ENCODE measurements around the gene ABTB1. TPM values are rescaled to one million over a fixed set of nuclear protein-coding genes. Genes with fewer than 3 reads are reported as not detected.

ABTB1 gene
- total RNA-seq, 1 donor, result 8.2 TPM

DNA sequence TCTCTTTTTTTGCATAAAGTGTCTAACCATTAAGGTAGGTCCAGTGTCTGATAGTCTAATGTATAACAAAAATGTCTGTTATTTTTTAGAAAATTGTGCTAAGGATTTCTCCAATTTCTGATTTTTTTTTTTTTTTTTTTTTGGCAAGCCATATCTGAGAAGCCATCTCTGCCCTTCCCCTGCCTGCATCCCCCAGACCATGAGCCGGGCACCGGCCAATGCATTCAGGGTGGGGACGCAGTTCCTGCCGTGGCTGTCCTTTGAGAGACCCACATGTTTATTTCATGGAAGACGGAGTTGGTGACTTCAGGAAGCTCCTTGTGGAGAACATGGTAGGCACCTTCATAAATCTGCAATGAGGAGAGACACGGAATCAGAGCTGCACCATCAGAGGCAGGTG lies 19.2 kb downstream of the ABTB1 start:
- DNase-seq (ENCODE audit: low read depth), result no peak
- no peak overlapping the region for H3K4me3 ChIP-seq (ENCODE audit: low read depth, low read length)
- TF ChIP-seq, protein P1, sequence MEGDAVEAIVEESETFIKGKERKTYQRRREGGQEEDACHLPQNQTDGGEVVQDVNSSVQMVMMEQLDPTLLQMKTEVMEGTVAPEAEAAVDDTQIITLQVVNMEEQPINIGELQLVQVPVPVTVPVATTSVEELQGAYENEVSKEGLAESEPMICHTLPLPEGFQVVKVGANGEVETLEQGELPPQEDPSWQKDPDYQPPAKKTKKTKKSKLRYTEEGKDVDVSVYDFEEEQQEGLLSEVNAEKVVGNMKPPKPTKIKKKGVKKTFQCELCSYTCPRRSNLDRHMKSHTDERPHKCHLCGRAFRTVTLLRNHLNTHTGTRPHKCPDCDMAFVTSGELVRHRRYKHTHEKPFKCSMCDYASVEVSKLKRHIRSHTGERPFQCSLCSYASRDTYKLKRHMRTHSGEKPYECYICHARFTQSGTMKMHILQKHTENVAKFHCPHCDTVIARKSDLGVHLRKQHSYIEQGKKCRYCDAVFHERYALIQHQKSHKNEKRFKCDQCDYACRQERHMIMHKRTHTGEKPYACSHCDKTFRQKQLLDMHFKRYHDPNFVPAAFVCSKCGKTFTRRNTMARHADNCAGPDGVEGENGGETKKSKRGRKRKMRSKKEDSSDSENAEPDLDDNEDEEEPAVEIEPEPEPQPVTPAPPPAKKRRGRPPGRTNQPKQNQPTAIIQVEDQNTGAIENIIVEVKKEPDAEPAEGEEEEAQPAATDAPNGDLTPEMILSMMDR (IDR thresholded peaks at IDR 0.05; ENCODE audit: insufficient read depth, low read length), result no peak

DNA sequence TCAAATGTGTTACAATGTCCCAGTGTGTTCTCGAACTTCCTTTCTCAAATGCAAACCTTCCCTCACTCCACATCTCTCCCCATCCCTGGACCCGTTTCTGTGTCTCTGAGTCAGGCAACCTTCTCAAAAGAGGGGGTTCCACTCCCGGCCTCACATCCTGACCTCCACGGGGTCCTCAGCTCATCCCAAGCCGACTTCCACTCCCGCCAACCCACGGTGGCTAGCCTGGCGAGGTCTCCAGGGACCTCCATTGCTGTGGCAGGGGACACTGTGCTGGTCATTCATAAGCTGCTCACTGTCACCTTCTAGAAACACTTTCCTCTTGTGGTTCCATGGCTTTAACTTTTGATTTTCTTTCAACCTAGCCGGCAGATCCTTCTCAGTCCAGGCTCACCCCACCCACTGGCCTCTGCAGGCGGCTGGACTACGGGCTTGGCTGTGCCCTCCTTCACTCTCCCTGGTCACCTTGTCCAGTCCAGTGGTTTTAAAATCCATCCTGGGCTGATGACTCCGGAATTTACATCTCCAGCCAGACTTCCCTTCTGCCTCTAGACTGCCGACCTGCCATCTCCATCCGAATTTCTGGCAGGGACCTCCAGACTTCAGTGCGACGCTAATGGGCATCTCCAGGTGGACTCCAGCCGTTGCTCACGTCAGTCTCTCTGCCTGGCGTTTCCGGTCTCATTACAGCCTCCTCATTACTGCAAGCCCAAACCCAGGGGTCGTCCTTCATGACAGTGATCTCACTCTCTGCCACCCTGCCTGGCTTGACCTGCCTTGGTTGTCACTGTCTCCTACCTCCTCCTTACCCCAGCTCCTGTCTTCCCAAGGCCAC lies 20.0 kb downstream of the ABTB1 start:
- TF ChIP-seq, protein P1 (IDR thresholded peaks at IDR 0.05; ENCODE audit: insufficient read depth, low read length), result no peak
- no peak for DNase-seq (ENCODE audit: low read depth)
- H3K4me3 ChIP-seq (ENCODE audit: low read depth, low read length), result no peak overlapping the region

- DNase-seq (ENCODE audit: low read depth), result no peak
Observed at GRCh38 chr3:127693336-127693843, 20.6 kb downstream of the ABTB1 start.

GRCh38 chr3:127694467-127695215 lies 21.9 kb downstream of the ABTB1 start:
- no peak overlapping the region for H3K4me3 ChIP-seq (ENCODE audit: low read depth, low read length)
- no peak for DNase-seq (ENCODE audit: low read depth)
- TF ChIP-seq, protein P1 (IDR thresholded peaks at IDR 0.05; ENCODE audit: insufficient read depth, low read length), result peak; percentile 33

More at GRCh38 chr3:127693336-127693843, 20.6 kb downstream of the ABTB1 start:
- H3K4me3 ChIP-seq (ENCODE audit: low read depth, low read length), result no peak overlapping the region
- TF ChIP-seq, protein P1 (IDR thresholded peaks at IDR 0.05; ENCODE audit: insufficient read depth, low read length), result no peak

- TF ChIP-seq, protein P1 (IDR thresholded peaks at IDR 0.05; ENCODE audit: insufficient read depth, low read length), result no peak
- H3K4me3 ChIP-seq (ENCODE audit: low read depth, low read length), result peak overlapping the region; percentile 49
- DNase-seq (ENCODE audit: low read depth), result peak; percentile 94
Observed at GRCh38 chr3:127697551-127698240, 24.9 kb downstream of the ABTB1 start.

- DNase-seq (ENCODE audit: low read depth), result no peak
- H3K4me3 ChIP-seq (ENCODE audit: low read depth, low read length), result no peak overlapping the region
- TF ChIP-seq, protein P1 (IDR thresholded peaks at IDR 0.05; ENCODE audit: insufficient read depth, low read length), result no peak
Observed at GRCh38 chr3:127698286-127698685, 25.5 kb downstream of the ABTB1 start.

Measured in fibroblast of the aortic adventitia (primary cell).